HG03520 (cell line): ENCODE data around the gene PRKCA.
"Not testable (repeated sequence)": the region's sequence is repeated elsewhere in the genome, so short reads cannot be mapped to it uniquely, and the experiment has no call there.

Source experiments
- ATAC-seq: cut with Tn5 transposase; IDR thresholded peaks from one replicate; pipeline ENCODE4 v1.9.1; 2021; ENCODE audit warnings: mild to moderate bottlenecking, moderate library complexity; ENCODE audit not compliant: unreplicated experiment

The PRKCA gene

GRCh38 chr17:66287911-66288310 is 14.5 kb upstream of the PRKCA start:
- ATAC-seq = no peak

- ATAC-seq = no peak
Measured at GRCh38 chr17:66290101-66290722, 12.2 kb upstream of the PRKCA start.

- no peak for ATAC-seq
Measured at GRCh38 chr17:66292353-66292752, 10.1 kb upstream of the PRKCA start.

GRCh38 chr17:66296289-66296725 is 6.1 kb upstream of the PRKCA start:
- ATAC-seq = no peak

- not testable (repeated sequence) for ATAC-seq
Measured at GRCh38 chr17:66297443-66297842, 5.0 kb upstream of the PRKCA start.

GRCh38 chr17:66299711-66300110 is 2.7 kb upstream of the PRKCA start:
- ATAC-seq = no peak

- no peak for ATAC-seq
Measured at GRCh38 chr17:66300956-66301355, 1.5 kb upstream of the PRKCA start.

GRCh38 chr17:66301367-66301863 is 998 bp upstream of the PRKCA start:
- ATAC-seq = no peak

GRCh38 chr17:66302761-66303626 is 581 bp downstream of the PRKCA start:
- ATAC-seq = peak; percentile 25

GRCh38 chr17:66304304-66305174 is 2.1 kb downstream of the PRKCA start:
- ATAC-seq = no peak

GRCh38 chr17:66306446-66306845 is 4.0 kb downstream of the PRKCA start:
- no peak for ATAC-seq

GRCh38 chr17:66307257-66307656 is 4.8 kb downstream of the PRKCA start:
- no peak for ATAC-seq

GRCh38 chr17:66308856-66309255 is 6.4 kb downstream of the PRKCA start:
- ATAC-seq = no peak

GRCh38 chr17:66309793-66310192 is 7.4 kb downstream of the PRKCA start:
- ATAC-seq = no peak

- ATAC-seq = no peak
Measured at GRCh38 chr17:66310528-66311148, 8.2 kb downstream of the PRKCA start.

- no peak for ATAC-seq
Measured at GRCh38 chr17:66312912-66313311, 10.5 kb downstream of the PRKCA start.

- no peak for ATAC-seq
Measured at GRCh38 chr17:66313325-66313724, 10.9 kb downstream of the PRKCA start.

- no peak for ATAC-seq
Measured at GRCh38 chr17:66313995-66314659, 11.7 kb downstream of the PRKCA start.

- no peak for ATAC-seq
Measured at GRCh38 chr17:66317629-66318028, 15.2 kb downstream of the PRKCA start.

GRCh38 chr17:66319226-66319625 is 16.8 kb downstream of the PRKCA start:
- no peak for ATAC-seq
